Gastroesophageal sphincter (tissue), 4 donors: ENCODE results near the gene ATP11A. TPM values are rescaled to one million over a fixed set of nuclear protein-coding genes. Genes with fewer than 3 reads are reported as not detected.

Experiments used
- ATAC-seq: fragments of 150-250 bp; one replicate; pipeline ENCODE4 v1.9.1; 2016; ENCODE audit warnings: mild to moderate bottlenecking, moderate library complexity
- H3K27ac ChIP-seq, 4 donors: fragments of 200-600 bp; sonication (generic) in 3 of 4; 1 replicate in 3 of 4; 2 replicates in 1 of 4; pipeline ENCODE4 v1.5.1; 2016 to 2019
- H3K27me3 ChIP-seq: fragments of 200-600 bp; sonication (generic); one replicate; pipeline ENCODE4 v1.5.1; 2019
- H3K36me3 ChIP-seq, 2 donors: fragments of 200-600 bp; sonication (generic); one replicate each; pipeline ENCODE4 v1.5.1; 2019; ENCODE audit warnings: control low read depth in 1 of 2
- H3K4me1 ChIP-seq, 3 donors: fragments of 200-600 bp; sonication (generic); 1 replicate in 2 of 3; 2 replicates in 1 of 3; pipeline ENCODE4 v1.5.1; 2016 to 2019; ENCODE audit warnings: control low read depth in 2 of 3
- H3K4me3 ChIP-seq, 2 donors: fragments of 200-600 bp; sonication (generic); one replicate each; pipeline ENCODE4 v1.5.1; 2019; ENCODE audit warnings: mild to moderate bottlenecking in 1 of 2, moderate library complexity in 1 of 2
- H3K9me3 ChIP-seq, 3 donors: fragments of 200-600 bp; sonication (generic); one replicate each; pipeline ENCODE4 v1.5.1; 2017 to 2019; ENCODE audit warnings: control low read depth in 2 of 3
- CTCF ChIP-seq, 4 experiments: fragments of 200-600 bp in 2 of 4; fragments of 450-650 bp in 2 of 4; sonication (generic) in 1 of 4; IDR thresholded peaks; one replicate each; pipeline ENCODE4 v1.5.1; 2017 to 2019; ENCODE audit warnings: antibody characterized with exemption in 4 of 4, mild to moderate bottlenecking in 2 of 4, moderate library complexity in 2 of 4
- EP300 ChIP-seq: sonication (generic); formaldehyde crosslinking; IDR thresholded peaks from one replicate; pipeline ENCODE4 v1.6.1; 2017; ENCODE audit warnings: antibody characterized with exemption, mild to moderate bottlenecking
- POLR2A ChIP-seq, 2 donors: fragments of 450-650 bp; IDR thresholded peaks; one replicate each; pipeline ENCODE4 v1.6.1; 2017; ENCODE audit warnings: antibody characterized with exemption in 2 of 2, mild to moderate bottlenecking in 2 of 2, moderate library complexity in 1 of 2
- POLR2AphosphoS5 ChIP-seq: sonication (generic); formaldehyde crosslinking; IDR thresholded peaks from one replicate; pipeline ENCODE4 v1.6.1; 2017; ENCODE audit warnings: antibody characterized with exemption
- WGBS, 2 donors: methylation state at CpG; one replicate each; pipeline ENCODE4 v1.1.5; 2018; ENCODE audit warnings: low coverage in 1 of 2; 5-methylcytosine and 5-hydroxymethylcytosine counted together
- total RNA-seq, 4 donors: library from RNA; depleted of rRNA; stranded (reverse); fragments of >200 nt; gene quantifications; one replicate each; pipeline ENCODE4 v1.1.0, GENCODE V29; 2016

Gene ATP11A
- total RNA-seq, 4 donors from 2014 or later: 12.9 to 21.7 (median 17.1) TPM

GRCh38 chr13:112728375-112729126 is 38.7 kb downstream of the ATP11A start:
- Histone ChIP-seq H3K36me3 (no peaks in the 10 kb centered on the region), H3K9me3 (no peaks in the 10 kb centered on the region), H3K4me3 (no peak overlapping the region), H3K27me3 (no peaks in the 10 kb centered on the region), H3K27ac (no peak overlapping the region), H3K4me1 (peaks cover 0 to 11% (median 0%) of the 10 kb centered on the region in 3 donors)
- TF ChIP-seq POLR2A (IDR thresholded peaks at IDR 0.05) (no peak), CTCF (IDR thresholded peaks at IDR 0.05) (no peak), POLR2AphosphoS5 (no peak), EP300 (no peak)
- ATAC-seq: no peak
- WGBS, 2 donors: 93 to 98% methylated on average over 8 to 30 of the region's 34 CpGs

GRCh38 chr13:112729408-112729807 is 39.6 kb downstream of the ATP11A start:
- Histone ChIP-seq H3K27me3 (no peaks in the 10 kb centered on the region), H3K27ac (no peak overlapping the region), H3K9me3 (no peaks in the 10 kb centered on the region), H3K4me1 (peaks cover 0 to 18% (median 0%) of the 10 kb centered on the region in 3 donors), H3K4me3 (no peak overlapping the region), H3K36me3 (no peaks in the 10 kb centered on the region)
- ATAC-seq: no peak
- WGBS, 2 donors: 75 to 92% methylated on average over 14 to 18 of the region's 22 CpGs
- TF ChIP-seq EP300: no peak
- no peak for TF ChIP-seq POLR2AphosphoS5
- no peak for TF ChIP-seq CTCF (IDR thresholded peaks at IDR 0.05)
- TF ChIP-seq POLR2A (IDR thresholded peaks at IDR 0.05): no peak

- TF ChIP-seq CTCF (IDR thresholded peaks at IDR 0.05) (no peak), POLR2A (IDR thresholded peaks at IDR 0.05) (no peak), EP300 (no peak), POLR2AphosphoS5 (no peak)
- Histone ChIP-seq H3K9me3 (no peaks in the 10 kb centered on the region), H3K27me3 (no peaks in the 10 kb centered on the region), H3K4me3 (no peak overlapping the region), H3K4me1 (peaks cover 0 to 17% (median 0%) of the 10 kb centered on the region in 3 donors), H3K36me3 (no peaks in the 10 kb centered on the region), H3K27ac (no peak overlapping the region)
- WGBS, 2 donors: 86 to 100% methylated on average over 7 to 8 of the region's 21 CpGs
- ATAC-seq: no peak
These were observed 40.4 kb downstream of the ATP11A start for GRCh38 chr13:112730157-112730671.

GRCh38 chr13:112731667-112732616 is 42.1 kb downstream of the ATP11A start:
- TF ChIP-seq CTCF (IDR thresholded peaks at IDR 0.05) (no peak), POLR2AphosphoS5 (no peak), EP300 (no peak), POLR2A (IDR thresholded peaks at IDR 0.05) (no peak)
- WGBS, 2 donors: 67 to 95% methylated on average over 1 to 15 of the region's 20 CpGs

More at GRCh38 chr13:112731667-112732616, 42.1 kb downstream of the ATP11A start:
- Histone ChIP-seq H3K4me1 (peaks cover 0 to 11% (median 0%) of the 10 kb centered on the region in 3 donors), H3K9me3 (no peaks in the 10 kb centered on the region), H3K36me3 (no peaks in the 10 kb centered on the region), H3K4me3 (no peak overlapping the region), H3K27me3 (no peaks in the 10 kb centered on the region), H3K27ac (no peak overlapping the region)
- no peak for ATAC-seq
